ENCODE measurements around the gene FMN2.

- no peak for TF ChIP-seq CTCF (conservative IDR thresholded peaks at IDR 0.05 in 1 of 2, IDR thresholded peaks at IDR 0.05 in 1 of 2; ENCODE audit: extremely low read depth in 1 of 2, insufficient read depth in 1 of 2, low read depth in 1 of 2, low read length in 2 of 2)
- TF ChIP-seq EZH2 (IDR thresholded peaks at IDR 0.05; ENCODE audit: borderline replicate concordance, low read length): no peak
These were observed 202.0 kb downstream of the FMN2 start for GRCh38 chr1:240293706-240294105.
